Mesendoderm (in vitro differentiated cells): Measurements from ENCODE around the gene ESRP2.

ENCODE experiments used
- DNase-seq: peaks from one replicate; pipeline ENCODE4 v3.0.0; 2013
- H2AK5ac ChIP-seq: 2 replicates; pipeline ENCODE4 v1.6.1; 2013; ENCODE audit warnings: low read length, inconsistent platforms
- H2BK120ac ChIP-seq: 2 replicates; pipeline ENCODE4 v1.6.1; 2013; ENCODE audit warnings: low read depth, mild to moderate bottlenecking, low read length, moderate library complexity, mixed read lengths
- H2BK15ac ChIP-seq: replicated peaks from 2 replicates; pipeline ENCODE4 v1.6.1; 2013; ENCODE audit warnings: low read depth, mild to moderate bottlenecking, moderate library complexity
- H2BK5ac ChIP-seq: 2 replicates; pipeline ENCODE4 v1.6.1; 2013; ENCODE audit warnings: low read length, inconsistent platforms
- H3K18ac ChIP-seq: 2 replicates; pipeline ENCODE4 v1.6.1; 2013; ENCODE audit warnings: mild to moderate bottlenecking, low read length, mixed read lengths
- H3K23ac ChIP-seq: one replicate; pipeline ENCODE4 v1.6.1; 2013; ENCODE audit warnings: low read length
- H3K27ac ChIP-seq: 2 replicates; pipeline ENCODE4 v1.5.1; 2013; ENCODE audit warnings: low read depth, mild to moderate bottlenecking, inconsistent platforms, low read length, moderate library complexity
- H3K27me3 ChIP-seq: 2 replicates; pipeline ENCODE4 v1.6.1; 2013; ENCODE audit warnings: low read length, control low read depth, mild to moderate bottlenecking, inconsistent platforms; ENCODE audit not compliant: insufficient read depth, poor library complexity
- H3K36me3 ChIP-seq: 2 replicates; pipeline ENCODE4 v1.6.1; 2013; ENCODE audit warnings: low read length, inconsistent platforms; ENCODE audit not compliant: control insufficient read depth, insufficient read depth
- H3K4ac ChIP-seq: one replicate; pipeline ENCODE4 v1.6.1; 2013; ENCODE audit warnings: low read depth, mild to moderate bottlenecking, low read length, moderate library complexity
- H3K4me1 ChIP-seq: 2 replicates; pipeline ENCODE4 v1.6.1; 2013; ENCODE audit warnings: low read depth, low read length, inconsistent platforms; ENCODE audit not compliant: control insufficient read depth
- H3K4me2 ChIP-seq: 2 replicates; pipeline ENCODE4 v1.6.1; 2013; ENCODE audit warnings: low read length
- H3K4me3 ChIP-seq: 2 replicates; pipeline ENCODE4 v1.5.1; 2013; ENCODE audit warnings: mild to moderate bottlenecking, low read length
- H3K56ac ChIP-seq: one replicate; pipeline ENCODE4 v1.6.1; 2013; ENCODE audit warnings: low read length
- H3K79me1 ChIP-seq: 2 replicates; pipeline ENCODE4 v1.6.1; 2013; ENCODE audit warnings: low read length, inconsistent platforms
- H3K79me2 ChIP-seq: 2 replicates; pipeline ENCODE4 v1.6.1; 2013; ENCODE audit warnings: mild to moderate bottlenecking, low read length; ENCODE audit not compliant: control insufficient read depth, insufficient read depth
- H3K9ac ChIP-seq: 2 replicates; pipeline ENCODE4 v1.6.1; 2013; ENCODE audit warnings: low read length, inconsistent platforms
- H4K5ac ChIP-seq: one replicate; pipeline ENCODE4 v1.6.1; 2013; ENCODE audit warnings: low read length
- H4K8ac ChIP-seq: one replicate; pipeline ENCODE4 v1.6.1; 2013; ENCODE audit warnings: low read depth, mild to moderate bottlenecking, control low read depth, low read length, moderate library complexity
- WGBS: extraction: QIAGEN DNeasy Blood & Tissue Kit; methylation state at CpG from one replicate; pipeline ENCODE4 v1.1.7; 2013; ENCODE audit warnings: low lambda C conversion rate, missing lambda C conversion rate; ENCODE audit not compliant: insufficient coverage; ENCODE audit errors: extremely low coverage; 5-methylcytosine and 5-hydroxymethylcytosine counted together

The ESRP2 gene

GRCh38 chr16:68281368-68282063 is 45.6 kb upstream of the ESRP2 start:
- Histone ChIP-seq H3K9ac (no peak overlapping the region), H2BK120ac (no peak overlapping the region), H3K79me1 (peaks cover 9% of the 10 kb centered on the region), H3K56ac (no peak overlapping the region), H4K8ac (no peak overlapping the region), H3K4ac (no peak overlapping the region), H3K4me3 (no peak overlapping the region), H3K36me3 (peaks cover 4% of the 10 kb centered on the region), H2BK5ac (no peak overlapping the region), H3K27me3 (no peaks in the 10 kb centered on the region), H4K5ac (no peak overlapping the region), H2BK15ac (no peak overlapping the region), H3K4me2 (no peak overlapping the region), H3K23ac (no peak overlapping the region), H3K79me2 (no peaks in the 10 kb centered on the region), H3K4me1 (no peaks in the 10 kb centered on the region), H2AK5ac (no peak overlapping the region), H3K18ac (no peak overlapping the region), H3K27ac (no peak overlapping the region)
- no CpG with 5 or more reads among the region's 4 CpGs for WGBS
- DNase-seq: no peak

GRCh38 chr16:68279726-68280558 is 44.0 kb upstream of the ESRP2 start:
- Histone ChIP-seq H2AK5ac (no peak overlapping the region), H3K56ac (no peak overlapping the region), H4K5ac (no peak overlapping the region), H3K36me3 (peaks cover 4% of the 10 kb centered on the region), H2BK120ac (no peak overlapping the region), H3K79me2 (no peaks in the 10 kb centered on the region), H3K79me1 (peaks cover under 1% of the 10 kb centered on the region), H3K23ac (no peak overlapping the region), H3K4me2 (no peak overlapping the region), H4K8ac (no peak overlapping the region), H3K4me3 (no peak overlapping the region), H2BK5ac (no peak overlapping the region), H3K27me3 (no peaks in the 10 kb centered on the region), H3K4ac (no peak overlapping the region), H3K9ac (no peak overlapping the region), H3K18ac (no peak overlapping the region), H2BK15ac (no peak overlapping the region), H3K27ac (no peak overlapping the region), H3K4me1 (no peaks in the 10 kb centered on the region)
- no peak for DNase-seq
- WGBS: no CpG with 5 or more reads among the region's 13 CpGs

GRCh38 chr16:68276223-68276622 is 40.3 kb upstream of the ESRP2 start:
- no peak overlapping the region for H2BK120ac ChIP-seq
- no peaks in the 10 kb centered on the region for H3K27me3 ChIP-seq
- H2BK5ac ChIP-seq: no peak overlapping the region
- no peak overlapping the region for H3K23ac ChIP-seq
- no peak overlapping the region for H3K4me2 ChIP-seq
- no peak overlapping the region for H2AK5ac ChIP-seq
- no peak overlapping the region for H3K56ac ChIP-seq
- H3K36me3 ChIP-seq: peaks cover 7% of the 10 kb centered on the region
- DNase-seq: no peak
- H3K79me1 ChIP-seq: peaks cover 18% of the 10 kb centered on the region
- no peak overlapping the region for H3K4me3 ChIP-seq
- no peak overlapping the region for H3K4ac ChIP-seq
- no peak overlapping the region for H3K27ac ChIP-seq
- no peak overlapping the region for H3K9ac ChIP-seq
- no peak overlapping the region for H4K5ac ChIP-seq
- no peak overlapping the region for H2BK15ac ChIP-seq
- no peak overlapping the region for H3K18ac ChIP-seq
- no CpG with 5 or more reads among the region's 3 CpGs for WGBS
- H4K8ac ChIP-seq: no peak overlapping the region
- H3K79me2 ChIP-seq: peaks cover 16% of the 10 kb centered on the region
- peaks cover 3% of the 10 kb centered on the region for H3K4me1 ChIP-seq

DNA sequence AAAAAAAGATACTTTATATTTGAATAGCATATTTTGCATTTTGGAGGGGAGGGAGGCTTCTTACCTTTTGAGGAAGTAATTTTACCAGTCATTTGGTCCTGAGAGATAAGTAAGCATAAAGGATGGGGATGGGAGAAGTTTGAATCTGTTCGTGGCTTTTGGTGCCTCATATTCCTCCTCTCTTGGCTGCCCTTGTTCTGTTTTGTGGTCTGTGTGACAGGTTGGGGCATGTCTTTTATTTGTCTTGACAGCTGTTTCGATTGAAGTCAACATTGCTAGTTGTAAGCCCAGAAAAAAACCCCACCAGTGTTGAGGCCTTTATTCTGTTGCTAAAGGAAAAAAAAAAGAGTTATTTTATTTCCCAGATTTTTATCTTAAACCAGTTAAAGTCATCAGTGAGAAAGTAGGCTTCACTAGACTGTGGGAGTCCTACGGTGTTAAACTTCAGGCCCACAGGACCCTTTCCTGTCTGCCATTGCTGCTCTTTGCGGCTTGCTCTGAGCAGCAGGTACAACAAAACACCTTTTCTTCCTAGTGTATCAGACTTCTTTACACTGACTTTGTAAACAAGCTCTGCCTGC is 39.8 kb upstream of the ESRP2 start:
- Histone ChIP-seq H4K8ac (no peak overlapping the region), H2BK15ac (no peak overlapping the region), H3K4me2 (no peak overlapping the region), H3K27me3 (no peaks in the 10 kb centered on the region), H3K4me1 (peaks cover 3% of the 10 kb centered on the region), H3K4ac (no peak overlapping the region), H3K36me3 (peaks cover 6% of the 10 kb centered on the region), H3K27ac (no peak overlapping the region), H4K5ac (no peak overlapping the region), H3K23ac (no peak overlapping the region), H3K79me1 (peaks cover 18% of the 10 kb centered on the region), H3K79me2 (peaks cover 21% of the 10 kb centered on the region), H3K9ac (no peak overlapping the region), H2AK5ac (no peak overlapping the region), H3K18ac (no peak overlapping the region), H3K4me3 (no peak overlapping the region), H2BK120ac (no peak overlapping the region), H2BK5ac (no peak overlapping the region), H3K56ac (no peak overlapping the region)
- DNase-seq: no peak
- no CpG with 5 or more reads among the region's 4 CpGs for WGBS

GRCh38 chr16:68274441-68274840 is 38.5 kb upstream of the ESRP2 start:
- DNase-seq: no peak
- Histone ChIP-seq H3K4me1 (peaks cover 3% of the 10 kb centered on the region), H3K56ac (peak overlapping the region; percentile 15), H3K79me2 (peaks cover 34% of the 10 kb centered on the region), H3K9ac (no peak overlapping the region), H2AK5ac (no peak overlapping the region), H3K23ac (no peak overlapping the region), H2BK120ac (no peak overlapping the region), H2BK5ac (no peak overlapping the region), H3K79me1 (peaks cover 21% of the 10 kb centered on the region), H3K4me3 (no peak overlapping the region), H3K18ac (no peak overlapping the region), H2BK15ac (no peak overlapping the region), H4K5ac (no peak overlapping the region), H4K8ac (no peak overlapping the region), H3K4ac (no peak overlapping the region), H3K27ac (no peak overlapping the region), H3K4me2 (no peak overlapping the region), H3K27me3 (no peaks in the 10 kb centered on the region), H3K36me3 (peaks cover 6% of the 10 kb centered on the region)
- WGBS: no CpG with 5 or more reads among the region's 4 CpGs
